GM12865 (cell line): ENCODE measurements around the gene TBX10.
"Not testable (repeated sequence)": the region's sequence is repeated elsewhere in the genome, so short reads cannot be mapped to it uniquely, and the experiment has no call there.

ENCODE experiments used
- DNase-seq: peaks from one replicate; pipeline ENCODE4 v3.0.0; 2010; ENCODE audit warnings: low read depth
- H3K4me3 ChIP-seq: 2 replicates; pipeline ENCODE4 v1.5.1; 2011; ENCODE audit warnings: mild to moderate bottlenecking, low read depth, low read length, control low read depth
- CTCF ChIP-seq: IDR thresholded peaks from 2 replicates; pipeline ENCODE4 v1.5.1; 2011; ENCODE audit warnings: low read length, control low read depth, low read depth, inconsistent platforms; ENCODE audit not compliant: insufficient read depth; ENCODE audit errors: missing control alignments

The TBX10 gene

GRCh38 chr11:67641338-67642172 lies 2.0 kb upstream of the TBX10 start:
- no peak for TF ChIP-seq CTCF
- no peak overlapping the region for H3K4me3 ChIP-seq
- no peak for DNase-seq

- TF ChIP-seq CTCF: no peak
- H3K4me3 ChIP-seq: no peak overlapping the region
- no peak for DNase-seq
These were observed 1.3 kb upstream of the TBX10 start for GRCh38 chr11:67640758-67641337.

GRCh38 chr11:67640021-67640757 lies 626 bp upstream of the TBX10 start:
- H3K4me3 ChIP-seq: no peak overlapping the region
- DNase-seq: peak; percentile 79
- peak; percentile 84 for TF ChIP-seq CTCF

- TF ChIP-seq CTCF: no peak
- no peak overlapping the region for H3K4me3 ChIP-seq
- no peak for DNase-seq
These were observed 777 bp downstream of the TBX10 start for GRCh38 chr11:67638535-67639437.

GRCh38 chr11:67637441-67637840 lies 2.1 kb downstream of the TBX10 start:
- not testable (repeated sequence) for H3K4me3 ChIP-seq, DNase-seq

GRCh38 chr11:67636962-67637361 lies 2.6 kb downstream of the TBX10 start:
- no peak overlapping the region for H3K4me3 ChIP-seq
- no peak for TF ChIP-seq CTCF
- peak; percentile 55 for DNase-seq

- TF ChIP-seq CTCF: no peak
- no peak for DNase-seq
- no peak overlapping the region for H3K4me3 ChIP-seq
These were observed 4.4 kb downstream of the TBX10 start for GRCh38 chr11:67635231-67635521.
